Adrenal gland (tissue), 5 donors: ENCODE results near the gene FAT2.

Experiments
- CTCF ChIP-seq, 6 experiments: fragments of 450-650 bp in 4 of 6; fragments of 200-600 bp in 2 of 6; sonication (generic) in 1 of 6; IDR thresholded peaks; 1 replicate in 5 of 6; 2 replicates in 1 of 6; pipeline versions ENCODE4 v1.5.1 to v1.8.0; 2016 to 2021; ENCODE audit warnings: antibody characterized with exemption in 6 of 6, mild to moderate bottlenecking in 2 of 6, moderate library complexity in 1 of 6
- POLR2A ChIP-seq, 2 donors: fragments of 450-650 bp; IDR thresholded peaks; one replicate each; pipeline ENCODE4 v1.6.1; 2017; ENCODE audit warnings: antibody characterized with exemption in 2 of 2, mild to moderate bottlenecking in 2 of 2, moderate library complexity in 1 of 2
- donor health status: DM: no; HTN: no; CAD: no.

GRCh38 chr5:151617383-151617840 lies 26.3 kb upstream of the FAT2 start:
- TF ChIP-seq CTCF (IDR thresholded peaks at IDR 0.05), result no peak
- no peak for TF ChIP-seq POLR2A (IDR thresholded peaks at IDR 0.05)
